Measurements from ENCODE around the gene POLR3B. TPM values are rescaled to one million over a fixed set of nuclear protein-coding genes. Genes with fewer than 3 reads are reported as not detected.

POLR3B gene
- total RNA-seq, 1 experiment from 2014 or later: 10.7 TPM

DNA sequence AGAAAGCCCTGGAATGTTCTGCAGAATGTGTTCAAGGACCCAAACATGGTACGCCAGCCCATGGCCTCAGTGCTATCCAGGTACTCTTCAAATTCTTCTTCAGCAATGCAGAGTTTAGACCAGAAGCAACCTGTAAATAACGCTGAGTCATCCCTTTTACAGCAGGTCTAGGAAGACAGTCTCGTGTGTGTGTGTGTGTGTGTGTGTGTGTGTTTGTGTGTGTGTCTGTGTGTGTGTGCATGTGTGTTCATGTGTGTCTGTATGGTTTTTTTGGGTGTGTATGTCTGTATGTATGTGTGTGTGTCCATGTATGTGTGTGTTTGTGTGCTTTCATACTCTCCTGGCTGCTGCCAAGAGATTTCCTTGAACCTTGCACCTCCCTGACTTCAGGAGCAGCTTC lies 165.2 kb downstream of the POLR3B start (continued):
- TF ChIP-seq, protein P1, sequence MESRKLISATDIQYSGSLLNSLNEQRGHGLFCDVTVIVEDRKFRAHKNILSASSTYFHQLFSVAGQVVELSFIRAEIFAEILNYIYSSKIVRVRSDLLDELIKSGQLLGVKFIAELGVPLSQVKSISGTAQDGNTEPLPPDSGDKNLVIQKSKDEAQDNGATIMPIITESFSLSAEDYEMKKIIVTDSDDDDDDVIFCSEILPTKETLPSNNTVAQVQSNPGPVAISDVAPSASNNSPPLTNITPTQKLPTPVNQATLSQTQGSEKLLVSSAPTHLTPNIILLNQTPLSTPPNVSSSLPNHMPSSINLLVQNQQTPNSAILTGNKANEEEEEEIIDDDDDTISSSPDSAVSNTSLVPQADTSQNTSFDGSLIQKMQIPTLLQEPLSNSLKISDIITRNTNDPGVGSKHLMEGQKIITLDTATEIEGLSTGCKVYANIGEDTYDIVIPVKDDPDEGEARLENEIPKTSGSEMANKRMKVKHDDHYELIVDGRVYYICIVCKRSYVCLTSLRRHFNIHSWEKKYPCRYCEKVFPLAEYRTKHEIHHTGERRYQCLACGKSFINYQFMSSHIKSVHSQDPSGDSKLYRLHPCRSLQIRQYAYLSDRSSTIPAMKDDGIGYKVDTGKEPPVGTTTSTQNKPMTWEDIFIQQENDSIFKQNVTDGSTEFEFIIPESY (IDR thresholded peaks at IDR 0.05; ENCODE audit: extremely low read depth, insufficient replicate concordance, low read length): no peak
- TF ChIP-seq ZNF274 (IDR thresholded peaks at IDR 0.05; ENCODE audit: low read depth, low read length) (no peak), TCF7L2 (IDR thresholded peaks at IDR 0.05; ENCODE audit: borderline replicate concordance, extremely low read depth, insufficient read depth, insufficient read length) (no peak)
- TF ChIP-seq, protein P2, sequence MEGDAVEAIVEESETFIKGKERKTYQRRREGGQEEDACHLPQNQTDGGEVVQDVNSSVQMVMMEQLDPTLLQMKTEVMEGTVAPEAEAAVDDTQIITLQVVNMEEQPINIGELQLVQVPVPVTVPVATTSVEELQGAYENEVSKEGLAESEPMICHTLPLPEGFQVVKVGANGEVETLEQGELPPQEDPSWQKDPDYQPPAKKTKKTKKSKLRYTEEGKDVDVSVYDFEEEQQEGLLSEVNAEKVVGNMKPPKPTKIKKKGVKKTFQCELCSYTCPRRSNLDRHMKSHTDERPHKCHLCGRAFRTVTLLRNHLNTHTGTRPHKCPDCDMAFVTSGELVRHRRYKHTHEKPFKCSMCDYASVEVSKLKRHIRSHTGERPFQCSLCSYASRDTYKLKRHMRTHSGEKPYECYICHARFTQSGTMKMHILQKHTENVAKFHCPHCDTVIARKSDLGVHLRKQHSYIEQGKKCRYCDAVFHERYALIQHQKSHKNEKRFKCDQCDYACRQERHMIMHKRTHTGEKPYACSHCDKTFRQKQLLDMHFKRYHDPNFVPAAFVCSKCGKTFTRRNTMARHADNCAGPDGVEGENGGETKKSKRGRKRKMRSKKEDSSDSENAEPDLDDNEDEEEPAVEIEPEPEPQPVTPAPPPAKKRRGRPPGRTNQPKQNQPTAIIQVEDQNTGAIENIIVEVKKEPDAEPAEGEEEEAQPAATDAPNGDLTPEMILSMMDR (IDR thresholded peaks at IDR 0.05 in 2 of 3, conservative IDR thresholded peaks at IDR 0.05 in 1 of 3; ENCODE audit: borderline replicate concordance in 1 of 3, insufficient read depth in 1 of 3, low read depth in 2 of 3, low read length in 2 of 3): no peak
- TF ChIP-seq, protein P3, sequence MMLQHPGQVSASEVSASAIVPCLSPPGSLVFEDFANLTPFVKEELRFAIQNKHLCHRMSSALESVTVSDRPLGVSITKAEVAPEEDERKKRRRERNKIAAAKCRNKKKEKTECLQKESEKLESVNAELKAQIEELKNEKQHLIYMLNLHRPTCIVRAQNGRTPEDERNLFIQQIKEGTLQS (IDR thresholded peaks at IDR 0.05): no peak

DNA sequence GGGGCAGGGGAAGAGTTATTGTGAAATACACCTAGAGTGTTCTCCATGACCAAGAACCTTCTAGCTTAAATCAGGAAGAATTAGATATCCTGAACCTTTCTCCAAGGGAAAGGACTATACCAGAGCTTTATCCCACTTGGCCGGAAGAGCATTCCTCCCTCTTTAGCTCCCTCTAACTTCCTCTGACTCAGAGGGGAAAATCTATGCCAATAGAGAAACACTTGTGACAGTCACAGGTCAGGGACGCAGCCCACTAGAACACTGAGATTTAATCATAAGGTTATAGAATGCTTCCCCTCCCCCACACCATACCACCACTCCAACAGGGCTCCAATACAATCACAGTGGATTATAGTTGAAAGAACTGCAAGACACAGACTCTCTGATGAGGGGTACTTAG lies 169.8 kb downstream of the POLR3B start:
- H3K4me2 ChIP-seq (ENCODE audit: low read length): no peak overlapping the region
- ChIA-PET POLR2A (no interaction called here), RAD21 (ENCODE audit: low non-redundant PET in 1 of 2, low total read pairs in 2 of 2, uncharacterized antibody in 2 of 2, unreplicated experiment in 2 of 2) (no interaction called here), CTCF (no interaction called here)
- H3K4me1 ChIP-seq (ENCODE audit: control insufficient read depth in 1 of 2, insufficient read depth in 2 of 2, low read length in 2 of 2): no peaks in the 10 kb centered on the region
- ATAC-seq (no peak), DNase-seq (ENCODE audit: low read depth, low spot score) (no peak)
- H3K27me3 ChIP-seq (ENCODE audit: insufficient read depth, low read length): no peaks in the 10 kb centered on the region
- no TSS peak for BruUV-seq (replicated peaks)
- H3K27ac ChIP-seq (ENCODE audit: low read depth, low read length): no peak overlapping the region
- no peaks in the 10 kb centered on the region for H3K36me3 ChIP-seq (ENCODE audit: control insufficient read depth in 1 of 2, insufficient read depth in 2 of 2, low read length in 2 of 2)
- H3K79me2 ChIP-seq (ENCODE audit: insufficient read depth, low read length): no peaks in the 10 kb centered on the region
- H3K9ac ChIP-seq (ENCODE audit: low read length): no peak overlapping the region
- no peak overlapping the region for H3K4me3 ChIP-seq (replicated peaks in 1 of 2; ENCODE audit: low read depth in 1 of 2, low read length in 2 of 2)
- no peaks in the 10 kb centered on the region for H3K9me3 ChIP-seq (ENCODE audit: control insufficient read depth in 1 of 2, insufficient read depth in 1 of 2, low read depth in 1 of 2, low read length in 2 of 2)
- H4K20me1 ChIP-seq (ENCODE audit: insufficient read depth): no peaks in the 10 kb centered on the region
- H2AFZ ChIP-seq (ENCODE audit: low read depth, low read length, poor library complexity, severe bottlenecking): no peak overlapping the region
- H3K9me2 ChIP-seq (ENCODE audit: insufficient read depth): no peaks in the 10 kb centered on the region
- intact Hi-C loops (cut with micrococcal nuclease): no loop called here
- TF ChIP-seq FOSL1 (IDR thresholded peaks at IDR 0.05; ENCODE audit: low read depth) (no peak), EZH2phosphoT487 (IDR thresholded peaks at IDR 0.05; ENCODE audit: borderline replicate concordance) (no peak), SP1 (IDR thresholded peaks at IDR 0.05; ENCODE audit: low read depth) (no peak), POLR2A (IDR thresholded peaks at IDR 0.05; ENCODE audit: borderline replicate concordance, extremely low read depth, insufficient read depth, insufficient read length) (no peak), YY1 (IDR thresholded peaks at IDR 0.05; ENCODE audit: extremely low read depth, insufficient replicate concordance, low read depth, low read length) (no peak), ZNF274 (IDR thresholded peaks at IDR 0.05; ENCODE audit: low read depth, low read length) (no peak), ELF1 (IDR thresholded peaks at IDR 0.05; ENCODE audit: borderline replicate concordance, low read depth) (no peak), TCF7L2 (IDR thresholded peaks at IDR 0.05; ENCODE audit: borderline replicate concordance, extremely low read depth, insufficient read depth, insufficient read length) (no peak), RAD21 (IDR thresholded peaks at IDR 0.05; ENCODE audit: low read depth) (no peak), ZFX (IDR thresholded peaks at IDR 0.05) (no peak), SRF (IDR thresholded peaks at IDR 0.05; ENCODE audit: low read depth) (no peak), CEBPB (IDR thresholded peaks at IDR 0.05; ENCODE audit: low read depth) (no peak)
- TF ChIP-seq, protein P3 (IDR thresholded peaks at IDR 0.05): no peak
- TF ChIP-seq, protein P1 (IDR thresholded peaks at IDR 0.05; ENCODE audit: extremely low read depth, insufficient replicate concordance, low read length): no peak

Data from HCT116 (cell line).